ENCODE results near the gene FOXK1. TPM values are rescaled to one million over a fixed set of nuclear protein-coding genes. Genes with fewer than 3 reads are reported as not detected.

The FOXK1 gene
- polyA plus RNA-seq, 3 donors, result 0.33 to 16.8 (median 0.76) TPM

DNA sequence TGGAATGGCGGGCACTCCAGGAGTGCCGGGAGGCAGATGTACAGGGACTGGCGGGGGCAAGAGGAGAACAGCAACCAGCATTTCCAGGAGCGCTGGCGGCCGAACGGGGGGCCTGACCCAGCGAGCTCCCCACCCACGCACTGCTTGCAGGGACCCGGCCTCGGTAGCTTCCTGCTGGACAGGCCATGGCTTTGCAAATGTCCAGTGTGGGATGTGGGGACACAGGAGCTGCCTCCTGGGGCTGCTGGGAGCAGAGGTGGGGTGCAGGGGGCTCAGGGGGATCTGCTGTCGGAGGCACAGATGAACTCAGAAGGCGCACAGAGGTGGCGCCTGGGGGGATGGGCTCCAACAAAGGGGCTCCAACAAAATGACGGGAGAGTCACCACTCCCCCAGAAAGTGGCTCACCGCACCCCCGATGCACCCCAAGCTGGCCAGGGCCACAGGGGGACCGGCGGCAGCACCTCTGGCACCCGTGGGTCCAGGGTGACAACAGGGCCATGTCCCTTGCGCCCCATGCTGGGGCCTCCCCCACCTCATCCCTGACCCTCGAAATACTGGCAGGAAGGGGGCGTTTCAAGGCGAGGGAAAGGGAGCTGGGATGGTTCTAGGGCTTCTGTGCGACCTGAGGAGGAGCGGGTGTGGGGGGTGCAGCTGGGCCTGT is 134.5 kb downstream of the FOXK1 start:
- Mint-ChIP-seq H3K27ac (no peak overlapping the region), H3K9me3 (peaks cover 3 to 18% (median 8%) of the 10 kb centered on the region in 7 donors), H3K4me3 (no peak overlapping the region), H3K36me3 (no peaks in the 10 kb centered on the region), H3K27me3 (ENCODE audit: low read depth in 3 of 3) (peaks cover 9 to 32% (median 20%) of the 10 kb centered on the region in 3 donors), H3K4me1 (peaks cover 3% of the 10 kb centered on the region)
- Histone ChIP-seq H2AFZ (ENCODE audit: insufficient read depth, low read depth, low read length, poor library complexity, severe bottlenecking) (no peak overlapping the region), H3K4me2 (replicated peaks; ENCODE audit: extremely low read depth, low read length, poor library complexity, severe bottlenecking) (no peak overlapping the region), H3K4me3 (replicated peaks in 1 of 3; ENCODE audit: low read depth in 2 of 3, low read length in 3 of 3) (no peak overlapping the region), H3K27me3 (ENCODE audit: control insufficient read depth in 2 of 2, insufficient read depth in 2 of 2, low read length in 2 of 2) (peaks cover 0 to 5% of the 10 kb centered on the region in 2 donors), H3K9me3 (replicated peaks in 1 of 2; ENCODE audit: control insufficient read depth in 1 of 2, insufficient read depth in 1 of 2, low read length in 2 of 2) (peaks cover 0 to 4% of the 10 kb centered on the region in 2 donors), H3K9ac (ENCODE audit: insufficient read depth, low read length, poor library complexity, severe bottlenecking) (no peak overlapping the region), H3K36me3 (replicated peaks in 1 of 2; ENCODE audit: control insufficient read depth in 1 of 2, insufficient read depth in 2 of 2, low read length in 2 of 2) (no peaks in the 10 kb centered on the region), H3K27ac (ENCODE audit: low read depth in 1 of 2, low read length in 2 of 2) (no peak overlapping the region), H4K20me1 (ENCODE audit: insufficient read depth, low read length) (no peaks in the 10 kb centered on the region), H3K79me2 (ENCODE audit: insufficient read depth, low read length) (no peaks in the 10 kb centered on the region), H3K4me1 (ENCODE audit: control insufficient read depth in 1 of 2, insufficient read depth in 2 of 2, low read length in 2 of 2) (no peaks in the 10 kb centered on the region)
- DNase-seq, result no peak
- TF ChIP-seq, protein P1, sequence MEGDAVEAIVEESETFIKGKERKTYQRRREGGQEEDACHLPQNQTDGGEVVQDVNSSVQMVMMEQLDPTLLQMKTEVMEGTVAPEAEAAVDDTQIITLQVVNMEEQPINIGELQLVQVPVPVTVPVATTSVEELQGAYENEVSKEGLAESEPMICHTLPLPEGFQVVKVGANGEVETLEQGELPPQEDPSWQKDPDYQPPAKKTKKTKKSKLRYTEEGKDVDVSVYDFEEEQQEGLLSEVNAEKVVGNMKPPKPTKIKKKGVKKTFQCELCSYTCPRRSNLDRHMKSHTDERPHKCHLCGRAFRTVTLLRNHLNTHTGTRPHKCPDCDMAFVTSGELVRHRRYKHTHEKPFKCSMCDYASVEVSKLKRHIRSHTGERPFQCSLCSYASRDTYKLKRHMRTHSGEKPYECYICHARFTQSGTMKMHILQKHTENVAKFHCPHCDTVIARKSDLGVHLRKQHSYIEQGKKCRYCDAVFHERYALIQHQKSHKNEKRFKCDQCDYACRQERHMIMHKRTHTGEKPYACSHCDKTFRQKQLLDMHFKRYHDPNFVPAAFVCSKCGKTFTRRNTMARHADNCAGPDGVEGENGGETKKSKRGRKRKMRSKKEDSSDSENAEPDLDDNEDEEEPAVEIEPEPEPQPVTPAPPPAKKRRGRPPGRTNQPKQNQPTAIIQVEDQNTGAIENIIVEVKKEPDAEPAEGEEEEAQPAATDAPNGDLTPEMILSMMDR (IDR thresholded peaks at IDR 0.05), result no peak
- 94% methylated on average over 18 of the region's 26 CpGs for WGBS (ENCODE audit: insufficient coverage)
- intact Hi-C loops (cut with micrococcal nuclease), result no loop called here

GRCh38 chr7:4817178-4817901 is 135.2 kb downstream of the FOXK1 start:
- Histone ChIP-seq H3K79me2 (ENCODE audit: insufficient read depth, low read length) (no peaks in the 10 kb centered on the region), H3K36me3 (replicated peaks in 1 of 2; ENCODE audit: control insufficient read depth in 1 of 2, insufficient read depth in 2 of 2, low read length in 2 of 2) (no peaks in the 10 kb centered on the region), H2AFZ (ENCODE audit: insufficient read depth, low read depth, low read length, poor library complexity, severe bottlenecking) (no peak overlapping the region), H4K20me1 (ENCODE audit: insufficient read depth, low read length) (no peaks in the 10 kb centered on the region), H3K27me3 (ENCODE audit: control insufficient read depth in 2 of 2, insufficient read depth in 2 of 2, low read length in 2 of 2) (peaks cover 0 to 5% of the 10 kb centered on the region in 2 donors), H3K4me1 (ENCODE audit: control insufficient read depth in 1 of 2, insufficient read depth in 2 of 2, low read length in 2 of 2) (no peaks in the 10 kb centered on the region), H3K4me2 (replicated peaks; ENCODE audit: extremely low read depth, low read length, poor library complexity, severe bottlenecking) (no peak overlapping the region), H3K9ac (ENCODE audit: insufficient read depth, low read length, poor library complexity, severe bottlenecking) (no peak overlapping the region), H3K27ac (ENCODE audit: low read depth in 1 of 2, low read length in 2 of 2) (no peak overlapping the region), H3K4me3 (replicated peaks in 1 of 3; ENCODE audit: low read depth in 2 of 3, low read length in 3 of 3) (no peak overlapping the region), H3K9me3 (replicated peaks in 1 of 2; ENCODE audit: control insufficient read depth in 1 of 2, insufficient read depth in 1 of 2, low read length in 2 of 2) (peaks cover 0 to 4% of the 10 kb centered on the region in 2 donors)
- no peak overlapping the region for H3K4me3 Mint-ChIP-seq
- intact Hi-C loops (cut with micrococcal nuclease), result no loop called here
- TF ChIP-seq, protein P1 (IDR thresholded peaks at IDR 0.05), result no peak
- peaks cover 3 to 18% (median 8%) of the 10 kb centered on the region in 7 donors for H3K9me3 Mint-ChIP-seq
- no peak for DNase-seq
- H3K36me3 Mint-ChIP-seq, result no peaks in the 10 kb centered on the region
- H3K27me3 Mint-ChIP-seq (ENCODE audit: low read depth in 3 of 3), result peaks cover 9 to 28% (median 20%) of the 10 kb centered on the region in 3 donors
- peaks cover 3% of the 10 kb centered on the region for H3K4me1 Mint-ChIP-seq
- WGBS (ENCODE audit: insufficient coverage), result 95% methylated on average over 29 of the region's 38 CpGs
- no peak overlapping the region for H3K27ac Mint-ChIP-seq
